ENCODE results near the gene GOT1.

The GOT1 gene

GRCh38 chr10:99432881-99433280 is 2.5 kb upstream of the GOT1 start:
- DNase-seq = no peak

- no peak for DNase-seq
These were observed 1.6 kb upstream of the GOT1 start for GRCh38 chr10:99432047-99432446.

DNA sequence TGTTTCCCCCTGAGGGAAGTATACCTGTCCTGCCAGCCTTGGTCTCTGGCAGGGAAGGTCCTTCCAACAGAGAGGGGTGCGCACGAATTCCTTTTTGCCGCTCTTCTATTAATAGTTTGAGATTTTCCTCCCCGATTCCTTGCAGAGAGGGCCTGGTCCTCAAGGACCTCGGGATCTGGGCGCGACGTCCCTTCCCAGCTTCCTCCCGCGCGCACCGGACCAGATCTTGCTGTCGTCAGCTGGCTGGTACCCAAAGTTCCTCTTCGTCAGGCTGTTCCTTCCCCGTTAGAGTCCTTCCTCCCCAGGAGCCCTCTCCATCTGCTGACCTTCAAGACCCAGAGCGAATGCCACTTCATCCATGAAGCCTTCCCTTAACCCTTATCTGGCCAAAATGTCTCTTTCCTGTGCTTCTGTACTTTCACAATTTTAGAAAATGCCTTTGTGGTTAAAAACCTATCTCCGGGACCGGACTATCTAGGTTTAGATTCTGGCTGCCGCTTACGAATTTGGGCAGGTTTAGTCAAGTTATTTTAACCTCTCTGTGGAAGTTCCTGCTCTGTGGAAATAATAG is 851 bp upstream of the GOT1 start:
- peak; percentile 69 for DNase-seq

DNA sequence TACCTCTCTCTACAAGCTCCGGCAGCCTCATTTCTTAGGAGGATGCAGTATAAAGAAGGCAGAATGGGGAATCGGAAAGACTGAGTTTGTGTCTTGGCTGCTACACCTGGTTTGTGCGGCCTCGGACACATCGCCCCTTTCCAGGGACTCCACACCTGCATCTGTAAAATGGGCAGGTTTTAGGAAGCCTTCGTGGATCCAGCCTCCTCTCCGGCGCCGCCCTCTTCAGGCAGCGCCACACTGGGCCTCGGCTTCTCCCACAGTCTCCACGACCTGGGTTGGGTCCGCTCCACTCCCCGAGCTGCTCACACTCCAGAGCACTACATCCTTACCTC is 341 bp downstream of the GOT1 start:
- DNase-seq = no peak

DNA sequence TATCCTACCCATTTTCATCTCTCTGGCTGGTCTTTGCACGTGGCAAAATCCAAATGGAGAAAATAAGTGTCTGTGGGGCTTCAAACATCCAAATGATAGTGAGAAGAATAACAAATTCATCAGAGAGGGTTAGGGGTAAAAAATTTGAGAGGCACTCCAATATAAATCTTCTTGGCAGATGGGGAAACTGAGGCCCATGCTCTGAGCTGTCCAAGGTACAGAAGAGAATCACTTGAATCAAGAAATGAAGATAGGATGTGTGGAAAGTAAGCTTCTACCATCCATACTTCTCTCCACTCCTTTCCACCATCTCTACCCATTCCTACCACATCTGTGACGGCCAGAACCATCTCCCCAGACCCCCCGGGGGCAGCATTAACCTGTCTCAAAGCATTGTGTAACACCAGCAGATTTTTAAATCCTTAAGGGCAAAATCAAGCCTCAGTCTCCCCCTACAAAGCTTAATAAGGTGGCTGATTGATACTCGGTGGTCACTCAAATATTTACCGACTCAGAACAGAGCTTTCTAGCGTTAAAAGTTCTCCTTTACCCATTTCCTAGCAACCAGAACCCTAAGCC is 818 bp downstream of the GOT1 start:
- no peak for DNase-seq

DNA sequence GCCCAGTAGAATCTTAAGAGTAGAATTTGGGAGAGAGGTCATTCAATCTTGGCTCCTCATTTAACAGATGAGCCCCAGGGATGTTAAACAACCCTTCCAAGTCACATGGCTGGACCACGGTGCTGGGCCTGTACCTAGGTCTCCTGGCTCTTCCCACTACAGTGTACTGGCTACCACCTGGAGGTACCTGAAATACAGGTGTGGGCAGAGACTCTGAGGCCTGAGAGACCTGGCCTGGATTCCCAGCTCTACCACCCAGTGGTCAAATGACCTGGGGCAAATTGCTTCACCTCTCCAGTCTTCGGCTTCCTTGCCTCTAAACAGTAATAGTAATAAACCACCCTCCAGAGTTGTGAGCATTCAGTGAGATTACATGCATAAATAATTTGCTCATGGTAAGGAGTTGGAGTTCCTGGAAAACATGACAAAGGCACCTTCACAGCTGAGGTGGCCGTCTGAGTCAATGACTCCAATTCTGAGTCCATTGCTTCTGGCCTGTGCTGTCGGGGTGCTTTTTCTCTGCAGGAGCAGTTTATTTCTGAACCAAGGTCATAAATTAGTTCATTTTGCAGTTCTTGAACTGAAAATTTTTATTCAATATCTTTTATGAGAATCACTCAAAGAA is 2.7 kb downstream of the GOT1 start:
- DNase-seq = no peak

DNA sequence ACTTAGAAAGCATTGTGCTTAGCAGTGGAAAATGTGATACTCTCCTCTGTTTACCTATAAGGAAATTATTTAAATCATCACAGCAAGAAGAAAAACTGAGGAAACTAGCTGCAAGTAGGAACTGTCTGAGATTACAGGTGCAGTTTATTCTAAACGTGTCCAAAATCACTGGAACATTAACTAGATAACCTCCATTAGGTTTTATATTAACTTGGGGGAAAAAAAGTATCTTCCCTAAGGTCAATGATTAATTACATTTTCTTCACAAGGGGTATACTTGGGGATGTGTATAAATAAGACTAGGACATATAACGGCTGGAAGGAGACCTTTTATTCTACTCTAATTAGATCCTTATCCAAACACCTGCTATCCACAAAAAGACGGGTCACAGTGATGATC is 3.7 kb downstream of the GOT1 start:
- no peak for DNase-seq

GRCh38 chr10:99425204-99425603 is 5.2 kb downstream of the GOT1 start:
- no peak for DNase-seq

GRCh38 chr10:99424656-99425055 is 5.8 kb downstream of the GOT1 start:
- DNase-seq = no peak

GRCh38 chr10:99422529-99423096 is 7.8 kb downstream of the GOT1 start:
- DNase-seq = no peak

- no peak for DNase-seq
These were observed 9.1 kb downstream of the GOT1 start for GRCh38 chr10:99421233-99421739.

GRCh38 chr10:99419688-99420087 is 10.7 kb downstream of the GOT1 start:
- DNase-seq = no peak

DNA sequence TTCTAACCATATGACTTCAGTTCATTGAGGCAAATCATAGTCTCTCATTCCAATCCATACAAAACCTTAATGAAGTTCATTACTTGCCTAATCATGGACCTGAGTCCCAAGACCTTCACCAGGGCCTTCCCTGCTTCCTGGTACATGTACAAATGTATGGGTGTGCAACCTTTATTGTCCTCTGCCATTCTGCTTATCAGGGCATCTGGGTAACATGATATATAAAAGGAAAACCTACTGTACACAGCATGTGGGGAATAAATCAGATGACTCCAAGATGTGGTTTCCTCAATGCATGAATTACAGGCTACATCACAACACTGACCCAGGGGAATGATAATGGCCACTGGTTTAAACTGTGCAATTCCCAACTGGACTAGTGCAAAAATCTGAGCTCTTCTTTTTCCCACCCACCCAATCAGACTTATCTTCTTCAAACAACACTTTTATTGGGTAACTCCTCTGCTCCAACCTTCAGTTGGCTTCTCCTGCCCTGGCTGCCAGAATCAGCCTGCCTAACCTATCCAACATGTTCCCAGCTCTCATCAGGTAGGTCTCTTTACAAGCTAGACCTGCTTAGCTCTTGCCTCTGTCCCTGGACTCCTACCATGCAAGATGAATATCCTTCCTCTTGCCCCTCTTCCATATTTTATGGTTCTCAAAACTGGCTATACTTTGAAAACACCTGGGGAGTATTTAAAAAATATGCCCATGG is 11.4 kb downstream of the GOT1 start:
- DNase-seq = no peak

DNA sequence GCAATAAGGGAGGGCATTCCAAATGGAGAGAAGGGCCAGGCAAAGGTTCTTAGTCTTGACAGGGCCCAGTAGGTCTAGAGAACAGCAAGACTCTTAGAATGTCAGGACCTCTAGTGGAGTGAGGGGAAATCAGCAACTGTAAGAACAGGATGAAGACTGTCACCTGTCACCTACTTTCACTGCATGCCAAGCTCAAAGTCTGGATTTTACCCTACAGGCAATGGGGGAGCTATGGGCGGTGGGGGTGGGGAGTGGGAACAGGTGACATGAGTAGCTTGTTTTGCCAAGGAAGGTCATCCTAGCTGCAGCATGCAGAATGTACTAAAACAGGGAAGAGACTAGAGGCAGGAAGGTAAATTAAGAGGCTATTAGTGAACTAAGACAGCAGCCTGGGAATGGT is 18.3 kb downstream of the GOT1 start:
- DNase-seq = no peak

- DNase-seq = no peak
These were observed 18.9 kb downstream of the GOT1 start for GRCh38 chr10:99411546-99411945.

DNA sequence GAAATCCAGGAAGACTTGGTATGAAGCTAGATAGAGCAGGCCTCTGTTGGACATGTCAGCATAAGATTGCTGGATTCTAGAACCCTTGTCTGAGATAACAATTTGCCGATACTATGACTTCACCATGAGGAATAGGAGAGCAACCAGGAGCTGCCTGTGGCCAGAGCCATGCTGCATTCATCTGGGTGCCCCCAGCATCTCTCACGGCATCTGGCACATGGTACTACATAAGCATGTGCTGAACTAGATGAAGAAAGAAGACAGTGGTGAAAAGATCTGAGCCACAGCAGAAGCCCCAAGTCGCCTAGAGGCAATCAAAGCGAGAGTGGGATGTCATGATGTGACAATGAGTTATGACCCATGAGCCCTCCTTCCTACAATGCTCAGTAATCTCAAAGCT is 19.5 kb downstream of the GOT1 start:
- DNase-seq = no peak

DNA sequence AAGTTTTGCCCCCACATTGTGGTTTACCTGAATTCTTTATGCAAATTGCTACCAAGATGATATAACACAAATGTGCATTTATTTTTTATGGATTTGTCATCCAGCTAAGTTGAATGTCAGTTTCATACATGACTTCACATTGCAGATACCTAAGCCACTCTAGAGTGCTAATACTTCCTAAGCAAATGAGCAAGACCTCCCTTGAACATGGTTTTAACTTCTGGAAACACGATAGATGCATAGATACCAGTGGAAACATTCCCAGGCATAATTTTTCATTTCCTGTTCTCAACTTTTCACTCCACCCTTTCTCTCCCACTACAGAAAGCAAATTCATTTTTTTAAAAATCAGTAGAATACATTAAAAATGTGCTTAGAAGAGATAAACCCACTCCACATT is 20.3 kb downstream of the GOT1 start:
- no peak for DNase-seq

DNA sequence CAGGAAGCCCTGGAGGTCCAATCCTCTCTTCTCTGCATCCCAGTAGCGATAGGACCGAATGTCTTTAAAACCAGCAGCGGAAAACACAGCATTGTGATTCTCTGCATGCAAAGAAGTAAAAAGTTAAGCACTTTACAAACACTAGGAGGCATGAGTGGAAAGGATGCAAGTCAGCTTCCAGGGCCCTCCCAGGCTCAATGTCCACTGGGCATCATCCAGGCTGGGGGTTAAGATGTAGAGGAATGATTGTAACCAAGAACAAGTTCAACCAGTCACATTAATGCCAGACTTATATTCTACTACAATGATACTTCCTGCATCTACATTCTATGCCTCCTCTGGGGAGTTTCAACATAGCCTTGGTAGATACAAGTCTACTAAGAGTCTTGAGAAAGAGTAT is 24.3 kb downstream of the GOT1 start:
- DNase-seq = no peak

- peak; percentile 61 for DNase-seq
These were observed 26.8 kb downstream of the GOT1 start for GRCh38 chr10:99403674-99404073.

GRCh38 chr10:99399664-99400063 is 30.8 kb downstream of the GOT1 start:
- DNase-seq = no peak

GRCh38 chr10:99396471-99396870 is 34.0 kb downstream of the GOT1 start:
- no peak for DNase-seq

GRCh38 chr10:99395750-99396445 is 34.5 kb downstream of the GOT1 start:
- peak; percentile 92 for DNase-seq

DNA sequence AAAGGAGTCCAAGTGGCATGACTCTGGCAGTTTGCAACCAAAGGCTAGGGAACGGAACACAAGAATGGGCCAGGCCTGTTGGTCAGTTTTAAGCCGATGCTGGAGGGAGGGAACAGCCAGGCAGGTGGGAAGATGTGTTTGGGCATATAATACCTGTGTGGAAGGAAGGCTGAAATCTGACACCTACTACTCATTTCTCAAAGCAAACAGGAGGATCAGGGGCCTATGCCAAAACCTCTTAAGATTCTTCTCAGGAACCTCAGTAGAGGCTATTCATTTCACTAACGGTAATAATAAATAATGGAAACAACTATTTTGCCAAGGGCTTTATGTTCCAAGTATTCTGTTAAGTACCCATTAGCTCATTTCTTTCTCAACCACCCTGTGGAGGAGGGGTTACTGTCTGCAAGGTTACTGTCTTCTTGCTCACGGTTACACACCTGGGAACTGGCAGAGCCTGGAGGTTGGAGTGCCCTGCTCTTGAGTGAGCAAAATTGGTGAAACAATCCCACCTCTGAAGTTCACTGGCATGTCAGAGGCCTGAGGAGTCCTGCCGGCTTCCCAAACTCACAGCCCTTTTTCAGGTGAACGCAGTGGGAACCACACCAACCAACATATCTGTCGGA is 35.5 kb downstream of the GOT1 start:
- no peak for DNase-seq
